ENCODE results near the gene GALNTL6.

DNA sequence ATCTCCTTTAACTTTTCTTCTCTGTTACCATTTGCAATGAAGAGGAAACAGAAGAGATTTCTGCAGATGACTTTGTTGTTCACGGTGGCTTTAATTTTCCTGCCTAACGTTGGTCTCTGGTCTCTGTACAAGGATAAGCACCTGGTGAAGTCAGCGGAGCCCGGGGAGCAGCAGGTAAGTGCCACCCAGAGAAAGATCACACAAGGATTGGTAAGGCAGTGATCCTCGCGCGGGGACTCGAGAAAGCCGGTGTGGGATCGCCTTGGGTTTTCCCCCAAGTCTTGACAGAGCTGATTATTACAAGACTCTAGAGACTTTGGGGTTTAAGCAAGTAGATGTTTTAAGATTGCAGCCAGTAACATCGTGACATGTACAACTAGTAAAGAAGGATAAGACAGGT lies 1.3 kb downstream of the GALNTL6 start:
- TF ChIP-seq POLR2A (IDR thresholded peaks at IDR 0.05) = no peak
- TF ChIP-seq, protein P1, sequence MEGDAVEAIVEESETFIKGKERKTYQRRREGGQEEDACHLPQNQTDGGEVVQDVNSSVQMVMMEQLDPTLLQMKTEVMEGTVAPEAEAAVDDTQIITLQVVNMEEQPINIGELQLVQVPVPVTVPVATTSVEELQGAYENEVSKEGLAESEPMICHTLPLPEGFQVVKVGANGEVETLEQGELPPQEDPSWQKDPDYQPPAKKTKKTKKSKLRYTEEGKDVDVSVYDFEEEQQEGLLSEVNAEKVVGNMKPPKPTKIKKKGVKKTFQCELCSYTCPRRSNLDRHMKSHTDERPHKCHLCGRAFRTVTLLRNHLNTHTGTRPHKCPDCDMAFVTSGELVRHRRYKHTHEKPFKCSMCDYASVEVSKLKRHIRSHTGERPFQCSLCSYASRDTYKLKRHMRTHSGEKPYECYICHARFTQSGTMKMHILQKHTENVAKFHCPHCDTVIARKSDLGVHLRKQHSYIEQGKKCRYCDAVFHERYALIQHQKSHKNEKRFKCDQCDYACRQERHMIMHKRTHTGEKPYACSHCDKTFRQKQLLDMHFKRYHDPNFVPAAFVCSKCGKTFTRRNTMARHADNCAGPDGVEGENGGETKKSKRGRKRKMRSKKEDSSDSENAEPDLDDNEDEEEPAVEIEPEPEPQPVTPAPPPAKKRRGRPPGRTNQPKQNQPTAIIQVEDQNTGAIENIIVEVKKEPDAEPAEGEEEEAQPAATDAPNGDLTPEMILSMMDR (IDR thresholded peaks at IDR 0.05) = no peak

Measured in lower leg skin (tissue), 3 donors.